Measurements from ENCODE around the gene ATAD3B. TPM values are rescaled to one million over a fixed set of nuclear protein-coding genes. Genes with fewer than 3 reads are reported as not detected.

The ATAD3B gene
- total and polyA plus RNA-seq, 2 of the 13 experiments (the other 11 are each of a cell fraction or from before 2014, with no cell fraction given): 9.6 to 31.1 TPM

DNA sequence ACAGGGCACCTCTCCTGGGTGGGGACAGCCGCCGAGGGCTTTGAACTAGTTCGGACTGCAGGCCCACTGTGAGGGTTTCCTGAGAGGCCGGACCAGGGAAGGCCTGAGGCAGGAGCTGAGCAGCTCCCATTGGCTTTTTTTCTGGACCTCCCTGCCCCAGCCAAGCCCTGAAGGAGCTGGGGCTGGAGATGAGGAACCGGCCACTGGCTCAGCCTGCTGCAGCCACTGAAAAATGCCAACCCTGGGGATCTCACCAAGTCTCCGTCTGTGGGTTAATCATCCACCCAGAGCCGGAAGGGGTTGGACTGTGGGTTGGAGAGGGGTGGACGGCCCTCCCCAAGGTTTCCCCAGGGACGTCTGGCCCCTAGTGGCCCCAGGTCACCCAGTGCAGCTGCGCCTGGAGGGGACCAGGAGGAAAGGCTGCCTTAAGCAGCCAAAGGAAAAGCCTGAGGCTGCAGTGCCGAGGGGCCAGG lies 33.6 kb upstream of the ATAD3B start (continued):
- TF ChIP-seq MTA1 (CRISPR knock-in tag; IDR thresholded peaks at IDR 0.05; ENCODE audit: borderline replicate concordance) (no peak), NAIF1 (CRISPR knock-in tag; IDR thresholded peaks at IDR 0.05; ENCODE audit: borderline replicate concordance) (no peak), HES4 (CRISPR knock-in tag; IDR thresholded peaks at IDR 0.05; ENCODE audit: borderline replicate concordance) (no peak), HMG20B (CRISPR knock-in tag; conservative IDR thresholded peaks at IDR 0.05) (0 out of 2 replicates have a peak, but pooled peaks have one; percentile 22), ZNF589 (CRISPR knock-in tag; conservative IDR thresholded peaks at IDR 0.05) (no peak; the same call in 1 of the 2 replicates), MAF1 (CRISPR knock-in tag; IDR thresholded peaks at IDR 0.05; ENCODE audit: borderline replicate concordance) (no peak)
- TF ChIP-seq, protein P1, sequence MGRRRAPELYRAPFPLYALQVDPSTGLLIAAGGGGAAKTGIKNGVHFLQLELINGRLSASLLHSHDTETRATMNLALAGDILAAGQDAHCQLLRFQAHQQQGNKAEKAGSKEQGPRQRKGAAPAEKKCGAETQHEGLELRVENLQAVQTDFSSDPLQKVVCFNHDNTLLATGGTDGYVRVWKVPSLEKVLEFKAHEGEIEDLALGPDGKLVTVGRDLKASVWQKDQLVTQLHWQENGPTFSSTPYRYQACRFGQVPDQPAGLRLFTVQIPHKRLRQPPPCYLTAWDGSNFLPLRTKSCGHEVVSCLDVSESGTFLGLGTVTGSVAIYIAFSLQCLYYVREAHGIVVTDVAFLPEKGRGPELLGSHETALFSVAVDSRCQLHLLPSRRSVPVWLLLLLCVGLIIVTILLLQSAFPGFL (CRISPR knock-in tag; IDR thresholded peaks at IDR 0.05): no peak
- TF ChIP-seq, protein P2, sequence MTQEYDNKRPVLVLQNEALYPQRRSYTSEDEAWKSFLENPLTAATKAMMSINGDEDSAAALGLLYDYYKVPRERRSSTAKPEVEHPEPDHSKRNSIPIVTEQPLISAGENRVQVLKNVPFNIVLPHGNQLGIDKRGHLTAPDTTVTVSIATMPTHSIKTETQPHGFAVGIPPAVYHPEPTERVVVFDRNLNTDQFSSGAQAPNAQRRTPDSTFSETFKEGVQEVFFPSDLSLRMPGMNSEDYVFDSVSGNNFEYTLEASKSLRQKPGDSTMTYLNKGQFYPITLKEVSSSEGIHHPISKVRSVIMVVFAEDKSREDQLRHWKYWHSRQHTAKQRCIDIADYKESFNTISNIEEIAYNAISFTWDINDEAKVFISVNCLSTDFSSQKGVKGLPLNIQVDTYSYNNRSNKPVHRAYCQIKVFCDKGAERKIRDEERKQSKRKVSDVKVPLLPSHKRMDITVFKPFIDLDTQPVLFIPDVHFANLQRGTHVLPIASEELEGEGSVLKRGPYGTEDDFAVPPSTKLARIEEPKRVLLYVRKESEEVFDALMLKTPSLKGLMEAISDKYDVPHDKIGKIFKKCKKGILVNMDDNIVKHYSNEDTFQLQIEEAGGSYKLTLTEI (CRISPR knock-in tag; conservative IDR thresholded peaks at IDR 0.05): no peak
- TF ChIP-seq, protein P3, sequence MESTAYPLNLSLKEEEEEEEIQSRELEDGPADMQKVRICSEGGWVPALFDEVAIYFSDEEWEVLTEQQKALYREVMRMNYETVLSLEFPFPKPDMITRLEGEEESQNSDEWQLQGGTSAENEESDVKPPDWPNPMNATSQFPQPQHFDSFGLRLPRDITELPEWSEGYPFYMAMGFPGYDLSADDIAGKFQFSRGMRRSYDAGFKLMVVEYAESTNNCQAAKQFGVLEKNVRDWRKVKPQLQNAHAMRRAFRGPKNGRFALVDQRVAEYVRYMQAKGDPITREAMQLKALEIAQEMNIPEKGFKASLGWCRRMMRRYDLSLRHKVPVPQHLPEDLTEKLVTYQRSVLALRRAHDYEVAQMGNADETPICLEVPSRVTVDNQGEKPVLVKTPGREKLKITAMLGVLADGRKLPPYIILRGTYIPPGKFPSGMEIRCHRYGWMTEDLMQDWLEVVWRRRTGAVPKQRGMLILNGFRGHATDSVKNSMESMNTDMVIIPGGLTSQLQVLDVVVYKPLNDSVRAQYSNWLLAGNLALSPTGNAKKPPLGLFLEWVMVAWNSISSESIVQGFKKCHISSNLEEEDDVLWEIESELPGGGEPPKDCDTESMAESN (CRISPR knock-in tag; conservative IDR thresholded peaks at IDR 0.05): peak; percentile 53; the same call in 1 of the 2 replicates
- TF ChIP-seq, protein P4, sequence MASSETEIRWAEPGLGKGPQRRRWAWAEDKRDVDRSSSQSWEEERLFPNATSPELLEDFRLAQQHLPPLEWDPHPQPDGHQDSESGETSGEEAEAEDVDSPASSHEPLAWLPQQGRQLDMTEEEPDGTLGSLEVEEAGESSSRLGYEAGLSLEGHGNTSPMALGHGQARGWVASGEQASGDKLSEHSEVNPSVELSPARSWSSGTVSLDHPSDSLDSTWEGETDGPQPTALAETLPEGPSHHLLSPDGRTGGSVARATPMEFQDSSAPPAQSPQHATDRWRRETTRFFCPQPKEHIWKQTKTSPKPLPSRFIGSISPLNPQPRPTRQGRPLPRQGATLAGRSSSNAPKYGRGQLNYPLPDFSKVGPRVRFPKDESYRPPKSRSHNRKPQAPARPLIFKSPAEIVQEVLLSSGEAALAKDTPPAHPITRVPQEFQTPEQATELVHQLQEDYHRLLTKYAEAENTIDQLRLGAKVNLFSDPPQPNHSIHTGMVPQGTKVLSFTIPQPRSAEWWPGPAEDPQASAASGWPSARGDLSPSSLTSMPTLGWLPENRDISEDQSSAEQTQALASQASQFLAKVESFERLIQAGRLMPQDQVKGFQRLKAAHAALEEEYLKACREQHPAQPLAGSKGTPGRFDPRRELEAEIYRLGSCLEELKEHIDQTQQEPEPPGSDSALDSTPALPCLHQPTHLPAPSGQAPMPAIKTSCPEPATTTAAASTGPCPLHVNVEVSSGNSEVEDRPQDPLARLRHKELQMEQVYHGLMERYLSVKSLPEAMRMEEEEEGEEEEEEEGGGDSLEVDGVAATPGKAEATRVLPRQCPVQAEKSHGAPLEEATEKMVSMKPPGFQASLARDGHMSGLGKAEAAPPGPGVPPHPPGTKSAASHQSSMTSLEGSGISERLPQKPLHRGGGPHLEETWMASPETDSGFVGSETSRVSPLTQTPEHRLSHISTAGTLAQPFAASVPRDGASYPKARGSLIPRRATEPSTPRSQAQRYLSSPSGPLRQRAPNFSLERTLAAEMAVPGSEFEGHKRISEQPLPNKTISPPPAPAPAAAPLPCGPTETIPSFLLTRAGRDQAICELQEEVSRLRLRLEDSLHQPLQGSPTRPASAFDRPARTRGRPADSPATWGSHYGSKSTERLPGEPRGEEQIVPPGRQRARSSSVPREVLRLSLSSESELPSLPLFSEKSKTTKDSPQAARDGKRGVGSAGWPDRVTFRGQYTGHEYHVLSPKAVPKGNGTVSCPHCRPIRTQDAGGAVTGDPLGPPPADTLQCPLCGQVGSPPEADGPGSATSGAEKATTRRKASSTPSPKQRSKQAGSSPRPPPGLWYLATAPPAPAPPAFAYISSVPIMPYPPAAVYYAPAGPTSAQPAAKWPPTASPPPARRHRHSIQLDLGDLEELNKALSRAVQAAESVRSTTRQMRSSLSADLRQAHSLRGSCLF (CRISPR knock-in tag; IDR thresholded peaks at IDR 0.05; ENCODE audit: borderline replicate concordance): no peak
- TF ChIP-seq, protein P5, sequence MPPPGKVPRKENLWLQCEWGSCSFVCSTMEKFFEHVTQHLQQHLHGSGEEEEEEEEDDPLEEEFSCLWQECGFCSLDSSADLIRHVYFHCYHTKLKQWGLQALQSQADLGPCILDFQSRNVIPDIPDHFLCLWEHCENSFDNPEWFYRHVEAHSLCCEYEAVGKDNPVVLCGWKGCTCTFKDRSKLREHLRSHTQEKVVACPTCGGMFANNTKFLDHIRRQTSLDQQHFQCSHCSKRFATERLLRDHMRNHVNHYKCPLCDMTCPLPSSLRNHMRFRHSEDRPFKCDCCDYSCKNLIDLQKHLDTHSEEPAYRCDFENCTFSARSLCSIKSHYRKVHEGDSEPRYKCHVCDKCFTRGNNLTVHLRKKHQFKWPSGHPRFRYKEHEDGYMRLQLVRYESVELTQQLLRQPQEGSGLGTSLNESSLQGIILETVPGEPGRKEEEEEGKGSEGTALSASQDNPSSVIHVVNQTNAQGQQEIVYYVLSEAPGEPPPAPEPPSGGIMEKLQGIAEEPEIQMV (CRISPR knock-in tag; IDR thresholded peaks at IDR 0.05; ENCODE audit: low read depth): no peak
- TF ChIP-seq, protein P6, sequence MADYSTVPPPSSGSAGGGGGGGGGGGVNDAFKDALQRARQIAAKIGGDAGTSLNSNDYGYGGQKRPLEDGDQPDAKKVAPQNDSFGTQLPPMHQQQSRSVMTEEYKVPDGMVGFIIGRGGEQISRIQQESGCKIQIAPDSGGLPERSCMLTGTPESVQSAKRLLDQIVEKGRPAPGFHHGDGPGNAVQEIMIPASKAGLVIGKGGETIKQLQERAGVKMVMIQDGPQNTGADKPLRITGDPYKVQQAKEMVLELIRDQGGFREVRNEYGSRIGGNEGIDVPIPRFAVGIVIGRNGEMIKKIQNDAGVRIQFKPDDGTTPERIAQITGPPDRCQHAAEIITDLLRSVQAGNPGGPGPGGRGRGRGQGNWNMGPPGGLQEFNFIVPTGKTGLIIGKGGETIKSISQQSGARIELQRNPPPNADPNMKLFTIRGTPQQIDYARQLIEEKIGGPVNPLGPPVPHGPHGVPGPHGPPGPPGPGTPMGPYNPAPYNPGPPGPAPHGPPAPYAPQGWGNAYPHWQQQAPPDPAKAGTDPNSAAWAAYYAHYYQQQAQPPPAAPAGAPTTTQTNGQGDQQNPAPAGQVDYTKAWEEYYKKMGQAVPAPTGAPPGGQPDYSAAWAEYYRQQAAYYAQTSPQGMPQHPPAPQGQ (CRISPR knock-in tag; IDR thresholded peaks at IDR 0.05; ENCODE audit: borderline replicate concordance): no peak
